GM19397 (cell line): ENCODE results near the gene PHF23.

Experiments used
- ATAC-seq: cut with Tn5 transposase; IDR thresholded peaks from one replicate; pipeline ENCODE4 v1.9.1; 2021; ENCODE audit warnings: mild to moderate bottlenecking, moderate library complexity; ENCODE audit not compliant: unreplicated experiment

Gene PHF23

GRCh38 chr17:7207120-7208001, 31.9 kb downstream of the PHF23 start:
- ATAC-seq, result no peak

- no peak for ATAC-seq
Observed at GRCh38 chr17:7205561-7205960, 33.7 kb downstream of the PHF23 start.

GRCh38 chr17:7204828-7205461, 34.3 kb downstream of the PHF23 start:
- peak; percentile 83 for ATAC-seq

- no peak for ATAC-seq
Observed at GRCh38 chr17:7204336-7204735, 34.9 kb downstream of the PHF23 start.

- no peak for ATAC-seq
Observed at GRCh38 chr17:7203391-7203790, 35.9 kb downstream of the PHF23 start.

GRCh38 chr17:7196651-7197401, 42.4 kb downstream of the PHF23 start:
- ATAC-seq, result no peak

- no peak for ATAC-seq
Observed at GRCh38 chr17:7195971-7196370, 43.3 kb downstream of the PHF23 start.

GRCh38 chr17:7192271-7192937, 46.9 kb downstream of the PHF23 start:
- ATAC-seq, result no peak

GRCh38 chr17:7191571-7192270, 47.5 kb downstream of the PHF23 start:
- no peak for ATAC-seq

- no peak for ATAC-seq
Observed at GRCh38 chr17:7191069-7191468, 48.2 kb downstream of the PHF23 start.

- no peak for ATAC-seq
Observed at GRCh38 chr17:7190276-7190917, 48.9 kb downstream of the PHF23 start.

GRCh38 chr17:7186241-7186640, 53.0 kb downstream of the PHF23 start:
- no peak for ATAC-seq
